Spleen (tissue), 11 donors: ENCODE results near the gene SUCLA2. TPM values are rescaled to one million over a fixed set of nuclear protein-coding genes. Genes with fewer than 3 reads are reported as not detected.

ENCODE experiments used
- DNase-seq: peaks from one replicate; pipeline ENCODE4 v3.0.0-alpha.2; 2020
- H3K27ac ChIP-seq, 8 donors: fragments of 200-600 bp; sonication (generic) in 7 of 8; 1 replicate in 4 of 8; 2 replicates in 4 of 8; pipeline versions ENCODE4 v1.5.0 to v1.8.0; 2016 to 2021; ENCODE audit warnings: inconsistent platforms in 4 of 8, mild to moderate bottlenecking in 4 of 8, moderate library complexity in 1 of 8
- H3K27me3 ChIP-seq, 7 donors: fragments of 200-600 bp; sonication (generic) in 6 of 7; replicated peaks in 1 of 7; 1 replicate in 4 of 7; 2 replicates in 3 of 7; pipeline versions ENCODE4 v1.5.0 to v1.8.0; 2016 to 2021; ENCODE audit warnings: inconsistent platforms in 3 of 7, mild to moderate bottlenecking in 1 of 7
- H3K36me3 ChIP-seq, 6 donors: fragments of 200-600 bp; sonication (generic) in 5 of 6; 1 replicate in 4 of 6; 2 replicates in 2 of 6; pipeline versions ENCODE4 v1.5.0 to v1.8.0; 2016 to 2021; ENCODE audit warnings: inconsistent platforms in 2 of 6
- H3K4me1 ChIP-seq, 6 donors: fragments of 200-600 bp; sonication (generic) in 5 of 6; 1 replicate in 3 of 6; 2 replicates in 3 of 6; pipeline versions ENCODE4 v1.5.0 to v1.8.0; 2016 to 2021; ENCODE audit warnings: inconsistent platforms in 3 of 6
- H3K4me3 ChIP-seq, 8 donors: fragments of 200-600 bp; sonication (generic) in 7 of 8; 1 replicate in 4 of 8; 2 replicates in 4 of 8; pipeline versions ENCODE4 v1.5.0 to v1.8.0; 2016 to 2021; ENCODE audit warnings: inconsistent platforms in 4 of 8, mild to moderate bottlenecking in 4 of 8, moderate library complexity in 2 of 8
- H3K9me3 ChIP-seq, 8 donors: fragments of 200-600 bp; sonication (generic) in 7 of 8; 1 replicate in 4 of 8; 2 replicates in 4 of 8; pipeline versions ENCODE4 v1.5.0 to v1.8.0; 2016 to 2021; ENCODE audit warnings: inconsistent platforms in 4 of 8
- POLR2A ChIP-seq, 3 donors: fragments of 450-650 bp; IDR thresholded peaks; one replicate each; pipeline ENCODE4 v1.5.1; 2017; ENCODE audit warnings: antibody characterized with exemption in 3 of 3, mild to moderate bottlenecking in 1 of 3
- POLR2AphosphoS5 ChIP-seq, 3 donors: sonication (generic); formaldehyde crosslinking; IDR thresholded peaks; one replicate each; pipeline ENCODE4 v1.5.1; 2017; ENCODE audit warnings: antibody characterized with exemption in 3 of 3
- WGBS, 5 donors: extraction: QIAGEN DNeasy Blood & Tissue Kit in 3 of 5; methylation state at CpG; one replicate each; pipeline versions ENCODE4 v1.1.5 to v1.1.7; 2013 to 2018; 5-methylcytosine and 5-hydroxymethylcytosine counted together
- intact Hi-C: fragments of 100-400 bp; cut with DNase I; formaldehyde crosslinking; loops from one replicate; pipeline ENCODE4 v1.15.0; 2023; ENCODE audit warnings: low total_unique reads
- polyA plus RNA-seq, 3 donors: library from polyadenylated mRNA; stranded (reverse); fragments of 200-250 nt; gene quantifications; one replicate each; pipeline ENCODE4 v1.2.1, GENCODE V29; 2013
- total RNA-seq, 7 donors: library from RNA; depleted of rRNA in 3 of 7; stranded (reverse); fragments of >200 nt in 3 of 7; fragmentation: NEBNext Ultra II Directional in 4 of 7; extraction: Animal tissue kit (Norgen Biotek cat#: 25700) in 4 of 7; gene quantifications; one replicate each; pipeline versions ENCODE4 v1.1.0 to v1.2.1, GENCODE V29; 2016 to 2021
- TF ChIP-seq, protein P1 (sequence below), 11 experiments: fragments of 200-600 bp in 7 of 11; fragments of 450-650 bp in 4 of 11; sonication (generic) in 4 of 11; IDR thresholded peaks in 8 of 11; conservative IDR thresholded peaks in 3 of 11; 1 replicate in 7 of 11; 2 replicates in 4 of 11; pipeline versions ENCODE4 v1.4.0 to v1.8.0; 2016 to 2021; ENCODE audit warnings: antibody characterized with exemption in 11 of 11, inconsistent platforms in 4 of 11, mild to moderate bottlenecking in 1 of 11
- donor health status: healthy with polysubstance abuse.
- donor health status: DM: no; HTN: no; CAD: no; lungs with moderate emphysema.
- donor health status: DM: no; HTN: no; CAD: no.
- donor health status: Bipolar disorder and iron deficiency.
- donor health status: healthy.
- donor health status: DM: no; HTN: no; CAD: no.
- donor health status: DM: yes; HTN: yes; CAD: no.

The SUCLA2 gene
- total and polyA plus RNA-seq, 10 donors, result 14.4 to 49.6 (median 31.5) TPM

DNA sequence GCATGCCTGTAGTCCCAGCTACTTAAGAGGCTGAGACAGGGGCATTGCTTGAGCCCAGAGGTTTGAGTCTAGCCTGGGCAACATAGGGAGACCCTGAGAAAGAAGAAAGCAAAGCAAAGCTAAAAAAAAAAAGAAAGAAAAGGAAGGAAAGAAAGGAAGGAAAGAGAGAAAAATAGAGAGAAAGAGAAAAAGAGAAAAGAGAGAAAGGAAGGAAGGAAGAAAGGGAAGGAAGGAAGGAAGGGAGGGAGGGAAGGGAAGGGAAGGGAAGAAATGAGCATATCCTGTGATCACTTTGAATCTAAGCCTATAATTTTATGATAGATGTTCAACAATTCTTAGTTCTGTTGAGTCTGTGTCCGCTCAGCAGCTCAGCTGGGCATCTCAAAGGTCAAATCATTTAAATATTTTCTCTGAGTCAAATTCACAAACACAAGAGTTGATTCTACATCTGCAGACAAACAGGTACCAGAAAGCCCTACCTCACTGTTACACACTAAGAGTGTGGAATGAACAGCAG lies 70.4 kb downstream of the SUCLA2 start:
- Histone ChIP-seq H3K27ac (no peak overlapping the region), H3K27me3 (no peaks in the 10 kb centered on the region), H3K4me3 (no peak overlapping the region), H3K4me1 (no peaks in the 10 kb centered on the region), H3K36me3 (no peaks in the 10 kb centered on the region), H3K9me3 (no peaks in the 10 kb centered on the region)
- intact Hi-C loops, result no loop called here
- TF ChIP-seq, protein P1, sequence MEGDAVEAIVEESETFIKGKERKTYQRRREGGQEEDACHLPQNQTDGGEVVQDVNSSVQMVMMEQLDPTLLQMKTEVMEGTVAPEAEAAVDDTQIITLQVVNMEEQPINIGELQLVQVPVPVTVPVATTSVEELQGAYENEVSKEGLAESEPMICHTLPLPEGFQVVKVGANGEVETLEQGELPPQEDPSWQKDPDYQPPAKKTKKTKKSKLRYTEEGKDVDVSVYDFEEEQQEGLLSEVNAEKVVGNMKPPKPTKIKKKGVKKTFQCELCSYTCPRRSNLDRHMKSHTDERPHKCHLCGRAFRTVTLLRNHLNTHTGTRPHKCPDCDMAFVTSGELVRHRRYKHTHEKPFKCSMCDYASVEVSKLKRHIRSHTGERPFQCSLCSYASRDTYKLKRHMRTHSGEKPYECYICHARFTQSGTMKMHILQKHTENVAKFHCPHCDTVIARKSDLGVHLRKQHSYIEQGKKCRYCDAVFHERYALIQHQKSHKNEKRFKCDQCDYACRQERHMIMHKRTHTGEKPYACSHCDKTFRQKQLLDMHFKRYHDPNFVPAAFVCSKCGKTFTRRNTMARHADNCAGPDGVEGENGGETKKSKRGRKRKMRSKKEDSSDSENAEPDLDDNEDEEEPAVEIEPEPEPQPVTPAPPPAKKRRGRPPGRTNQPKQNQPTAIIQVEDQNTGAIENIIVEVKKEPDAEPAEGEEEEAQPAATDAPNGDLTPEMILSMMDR (IDR thresholded peaks at IDR 0.05 in 8 of 11, conservative IDR thresholded peaks at IDR 0.05 in 3 of 11), result no peak
- TF ChIP-seq POLR2A (IDR thresholded peaks at IDR 0.05), result no peak
- no peak for TF ChIP-seq POLR2AphosphoS5 (IDR thresholded peaks at IDR 0.05)
- 77 to 94% (median 92%) methylated on average over 1 of the region's 1 CpG for WGBS, 5 donors
- DNase-seq, result no peak

DNA sequence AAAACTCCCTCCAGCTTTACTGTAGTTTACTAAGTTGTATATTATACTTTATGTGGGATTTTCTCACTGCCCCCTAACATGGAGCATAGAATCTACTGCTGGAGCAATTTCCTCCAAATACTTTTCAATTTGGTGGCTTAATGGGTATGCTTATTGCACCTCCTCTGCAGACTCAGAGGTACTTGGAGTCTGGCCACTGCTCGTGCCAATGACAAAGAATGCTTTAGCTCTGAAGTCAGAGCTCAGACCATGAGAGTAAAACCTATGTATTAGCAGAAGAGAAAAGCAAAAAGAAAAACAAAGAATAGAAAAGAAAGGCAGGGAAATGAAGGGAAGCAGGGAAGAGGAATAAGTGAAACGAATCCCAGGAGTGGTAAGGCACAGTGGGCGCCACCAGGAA lies 71.9 kb downstream of the SUCLA2 start:
- no peak overlapping the region for H3K27ac ChIP-seq
- H3K36me3 ChIP-seq, result no peaks in the 10 kb centered on the region
- no peak for DNase-seq
- no peaks in the 10 kb centered on the region for H3K4me1 ChIP-seq
- H3K9me3 ChIP-seq, result no peaks in the 10 kb centered on the region
- intact Hi-C loops, result no loop called here
- H3K4me3 ChIP-seq, result no peak overlapping the region
- WGBS, 5 donors, result 88 to 96% (median 92%) methylated on average over 3 of the region's 3 CpGs
- TF ChIP-seq POLR2AphosphoS5 (IDR thresholded peaks at IDR 0.05), result no peak
- TF ChIP-seq POLR2A (IDR thresholded peaks at IDR 0.05), result no peak
- TF ChIP-seq, protein P1 (IDR thresholded peaks at IDR 0.05 in 8 of 11, conservative IDR thresholded peaks at IDR 0.05 in 3 of 11), result no peak
- H3K27me3 ChIP-seq, result no peaks in the 10 kb centered on the region

DNA sequence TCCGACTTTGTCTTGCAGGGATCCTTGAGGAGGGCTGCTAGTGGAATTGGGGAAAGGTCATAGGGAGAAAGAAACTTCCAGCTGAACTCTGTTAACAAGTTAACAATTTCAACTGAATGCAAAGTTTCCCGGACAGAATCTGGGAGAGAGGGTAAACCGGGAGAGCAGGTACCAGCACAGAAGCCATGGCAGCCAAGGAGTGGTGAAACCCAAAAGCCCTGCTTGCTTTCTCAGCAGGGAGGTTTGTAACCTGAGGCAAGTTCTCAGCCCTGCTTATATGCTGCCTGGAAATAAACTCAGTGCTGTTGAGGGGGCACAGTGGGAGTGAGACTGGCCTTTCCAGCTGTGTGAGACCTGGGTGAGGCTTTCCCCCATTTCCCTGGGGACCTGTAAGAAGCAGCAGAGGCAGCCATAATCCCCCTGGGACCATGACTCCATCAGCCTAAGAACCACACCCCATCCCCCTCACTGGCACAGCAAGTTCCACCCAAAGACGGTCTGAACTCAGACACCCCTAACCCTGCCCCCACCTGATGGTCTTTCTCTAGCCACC lies 84.0 kb downstream of the SUCLA2 start:
- intact Hi-C loops, result no loop called here
- H3K36me3 ChIP-seq, result peaks cover 0 to 4% (median 0%) of the 10 kb centered on the region in 6 donors
- TF ChIP-seq, protein P1 (IDR thresholded peaks at IDR 0.05 in 8 of 11, conservative IDR thresholded peaks at IDR 0.05 in 3 of 11), result no peak
- no peak for TF ChIP-seq POLR2AphosphoS5 (IDR thresholded peaks at IDR 0.05)
- TF ChIP-seq POLR2A (IDR thresholded peaks at IDR 0.05), result no peak
- no peak overlapping the region for H3K4me3 ChIP-seq
- no peak overlapping the region for H3K27ac ChIP-seq
- peaks cover 0 to 26% (median 16%) of the 10 kb centered on the region in 8 donors for H3K9me3 ChIP-seq
- no peaks in the 10 kb centered on the region for H3K27me3 ChIP-seq
- DNase-seq, result no peak
- WGBS, 5 donors, result 81 to 92% (median 89%) methylated on average over 4 of the region's 4 CpGs
- H3K4me1 ChIP-seq, result no peaks in the 10 kb centered on the region

DNA sequence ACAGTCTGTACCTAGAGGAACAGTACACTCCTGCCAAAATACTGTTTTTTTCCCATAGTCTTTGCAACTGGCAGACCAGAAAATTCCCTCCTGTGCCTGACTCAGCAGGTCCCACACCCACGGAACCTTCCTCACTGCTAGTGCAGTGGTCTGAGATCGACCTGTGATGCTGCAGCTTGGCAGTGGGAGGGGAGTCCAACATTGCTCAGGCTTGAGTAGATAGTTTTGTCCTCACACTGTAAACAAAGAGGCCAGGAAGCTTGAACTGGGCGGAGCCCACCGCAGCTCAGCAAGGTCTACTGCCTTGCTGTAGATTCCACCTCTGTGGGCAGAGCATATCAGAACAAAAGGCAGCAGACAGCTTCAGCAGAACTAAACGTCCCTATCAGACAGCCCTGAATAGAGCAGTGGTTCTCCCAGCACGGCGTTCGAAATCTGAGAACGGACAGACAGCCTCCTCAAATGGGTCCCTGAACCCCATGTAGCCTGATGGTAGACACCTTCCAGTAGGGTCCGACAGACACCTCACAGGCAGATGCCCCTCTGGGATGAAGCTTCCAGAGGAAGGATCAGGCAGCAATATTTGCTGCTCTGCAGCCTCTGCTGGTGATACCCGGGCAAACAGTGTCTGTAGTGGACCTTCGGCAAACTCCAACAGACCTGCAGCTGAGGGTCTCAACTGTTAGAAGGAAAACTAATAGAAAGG lies 92.7 kb downstream of the SUCLA2 start:
- Histone ChIP-seq H3K27ac (no peak overlapping the region), H3K27me3 (no peaks in the 10 kb centered on the region), H3K9me3 (peaks cover 0 to 6% (median 0%) of the 10 kb centered on the region in 8 donors), H3K36me3 (no peaks in the 10 kb centered on the region), H3K4me1 (no peaks in the 10 kb centered on the region), H3K4me3 (no peak overlapping the region)
- DNase-seq, result no peak
- no peak for TF ChIP-seq POLR2A (IDR thresholded peaks at IDR 0.05)
- TF ChIP-seq, protein P1 (IDR thresholded peaks at IDR 0.05 in 8 of 11, conservative IDR thresholded peaks at IDR 0.05 in 3 of 11), result no peak
- 77 to 84% (median 80%) methylated on average over 12 of the region's 12 CpGs for WGBS, 5 donors
- intact Hi-C loops, result no loop called here
